GM21619 (cell line): ENCODE results near the gene FST.
A peak's percentile ranks its signal among the peaks of the same experiment; 100 is the strongest.

Experiments used
- ATAC-seq: cut with Tn5 transposase; IDR thresholded peaks from one replicate; pipeline ENCODE4 v1.9.1; 2021; ENCODE audit not compliant: unreplicated experiment

FST gene

GRCh38 chr5:53473633-53474032, 6.8 kb upstream of the FST start:
- no peak for ATAC-seq

DNA sequence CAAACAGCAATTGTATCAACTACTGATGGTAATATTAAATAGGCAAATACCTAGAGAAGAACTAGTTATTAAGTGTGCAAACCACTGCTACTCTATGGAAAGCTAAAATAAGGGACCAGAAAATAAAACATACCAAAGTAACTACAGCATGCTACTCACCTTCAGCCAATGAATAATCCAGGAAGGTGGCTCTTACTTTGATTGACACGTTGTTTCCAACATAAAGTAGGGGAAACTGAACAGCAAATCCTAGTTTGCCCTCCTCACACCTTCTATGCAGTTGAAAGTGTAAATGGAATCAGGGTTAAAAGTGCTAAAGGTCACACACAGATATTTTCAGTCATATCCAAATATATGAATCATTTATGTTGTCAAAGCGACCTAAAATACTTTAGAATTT, 5.1 kb upstream of the FST start:
- no peak for ATAC-seq

- no peak for ATAC-seq
Measured at GRCh38 chr5:53476019-53476418, 4.4 kb upstream of the FST start.

GRCh38 chr5:53476531-53477480, 3.6 kb upstream of the FST start:
- no peak for ATAC-seq

GRCh38 chr5:53478411-53479044, 1.9 kb upstream of the FST start:
- ATAC-seq, result no peak

DNA sequence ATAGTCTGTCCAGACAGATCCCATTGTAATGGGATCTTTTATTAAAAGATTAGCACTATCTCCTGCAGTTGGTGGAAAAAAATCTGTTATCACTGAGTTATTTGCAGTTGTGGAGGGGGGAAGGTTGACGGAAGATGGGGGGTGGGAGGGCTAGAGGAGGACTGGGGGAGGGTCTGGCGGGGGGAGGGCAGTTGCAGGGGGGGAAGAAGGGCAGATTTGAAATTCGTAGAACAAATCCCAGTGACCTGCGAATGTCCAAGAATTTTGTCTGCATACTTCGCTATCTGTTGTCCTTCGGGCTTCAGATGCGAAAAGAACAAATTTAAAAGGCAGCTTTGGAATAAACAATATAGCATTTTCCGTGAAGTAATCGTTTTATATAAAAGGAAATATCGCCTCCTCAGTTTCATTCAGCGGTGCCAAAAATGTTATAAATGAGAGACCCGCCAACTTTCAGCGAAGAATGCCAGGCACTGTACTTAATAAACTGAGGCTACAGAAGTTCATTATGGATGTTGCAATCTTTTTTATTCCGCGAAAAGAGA, 1.3 kb upstream of the FST start:
- ATAC-seq, result no peak

DNA sequence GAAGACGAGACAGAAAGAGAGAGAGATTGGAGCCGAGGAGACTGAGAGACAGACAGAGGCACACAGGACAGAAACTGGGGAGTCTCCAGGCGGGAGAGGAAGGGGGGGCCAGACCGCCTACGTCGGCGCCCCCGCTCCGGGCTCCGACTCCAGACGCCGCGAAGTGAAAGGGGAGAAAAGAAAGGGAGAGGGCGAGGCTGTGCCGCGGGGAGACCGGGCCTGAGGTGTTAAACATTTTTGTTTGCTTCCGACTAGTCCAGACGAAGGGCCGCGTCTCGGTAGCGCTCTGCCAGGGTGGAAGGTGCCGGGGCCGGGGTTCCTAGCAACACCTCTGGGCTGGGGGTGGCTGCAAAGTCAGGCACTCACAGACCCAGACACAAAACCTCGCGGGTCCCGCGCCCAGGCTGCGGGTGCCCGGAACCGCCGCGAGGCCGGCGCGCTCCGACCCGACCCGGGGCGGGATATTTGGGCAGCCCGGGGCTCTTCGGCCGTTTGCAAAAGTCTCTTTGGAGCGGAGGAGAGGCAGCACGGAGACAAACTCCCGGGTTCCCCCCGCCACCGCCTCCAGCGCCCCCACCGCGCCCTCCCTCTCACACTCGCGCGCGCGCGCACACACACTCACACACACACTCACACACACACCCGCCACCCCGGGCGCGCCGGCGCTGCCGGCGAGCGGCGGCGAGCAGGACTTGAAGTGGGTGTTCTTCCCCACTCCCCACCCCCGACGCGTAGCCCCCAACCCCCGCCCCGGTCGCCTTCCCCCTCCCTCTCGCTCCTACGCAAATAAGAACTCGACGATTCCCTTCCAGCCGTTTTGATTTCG, 626 bp upstream of the FST start:
- ATAC-seq, result no peak

GRCh38 chr5:53481159-53481886, 894 bp downstream of the FST start:
- ATAC-seq, result no peak

GRCh38 chr5:53481887-53482716, 1.7 kb downstream of the FST start:
- ATAC-seq, result peak; percentile 63

DNA sequence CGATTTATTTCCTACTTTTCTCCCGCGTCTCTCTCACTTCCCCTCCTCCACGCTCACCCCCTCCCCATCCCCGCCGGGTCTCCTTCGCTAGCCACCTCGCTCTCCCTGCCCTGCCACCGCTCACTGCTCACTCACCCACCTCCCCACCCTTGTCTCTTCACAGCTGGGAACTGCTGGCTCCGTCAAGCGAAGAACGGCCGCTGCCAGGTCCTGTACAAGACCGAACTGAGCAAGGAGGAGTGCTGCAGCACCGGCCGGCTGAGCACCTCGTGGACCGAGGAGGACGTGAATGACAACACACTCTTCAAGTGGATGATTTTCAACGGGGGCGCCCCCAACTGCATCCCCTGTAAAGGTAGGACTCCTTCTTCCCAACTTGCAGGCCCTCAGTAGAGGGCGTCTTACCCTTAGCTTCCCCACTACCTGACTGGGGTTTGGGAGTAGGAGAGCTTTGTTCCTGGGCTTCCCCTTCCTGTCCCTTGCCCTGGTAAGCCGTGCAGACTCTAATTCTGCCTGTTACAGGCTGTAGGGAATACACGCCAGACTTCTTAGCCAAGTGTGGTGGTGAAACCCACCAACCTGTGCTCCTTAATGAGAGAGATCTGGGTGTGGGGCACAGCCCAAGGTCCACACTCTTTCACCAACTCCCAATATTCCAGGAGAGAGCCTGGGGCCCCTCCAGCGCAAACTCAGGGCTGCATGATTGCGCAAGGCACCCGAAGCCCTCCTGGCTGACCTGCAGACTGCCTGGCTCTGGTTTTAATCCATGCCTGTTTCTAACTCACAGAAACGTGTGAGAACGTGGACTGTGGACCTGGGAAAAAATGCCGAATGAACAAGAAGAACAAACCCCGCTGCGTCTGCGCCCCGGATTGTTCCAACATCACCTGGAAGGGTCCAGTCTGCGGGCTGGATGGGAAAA, 2.5 kb downstream of the FST start:
- ATAC-seq, result no peak

DNA sequence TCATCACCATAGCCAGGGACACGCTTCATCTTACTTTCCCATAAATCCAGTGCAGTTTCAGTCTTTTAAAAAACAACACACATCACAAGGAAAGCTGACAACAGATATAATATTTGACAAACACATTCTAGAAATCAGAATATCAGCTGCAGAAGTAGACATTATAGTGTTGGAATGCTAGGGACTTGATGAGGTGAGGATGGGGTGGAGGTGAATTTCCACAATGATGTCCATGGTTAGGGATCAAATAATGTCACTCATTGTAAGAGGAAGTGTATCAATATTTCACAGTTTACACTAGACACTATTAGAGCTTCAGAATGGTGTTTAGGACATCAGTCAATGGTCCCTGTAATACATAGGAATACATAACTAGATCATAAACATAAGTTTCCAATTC, 7.0 kb downstream of the FST start:
- no peak for ATAC-seq

DNA sequence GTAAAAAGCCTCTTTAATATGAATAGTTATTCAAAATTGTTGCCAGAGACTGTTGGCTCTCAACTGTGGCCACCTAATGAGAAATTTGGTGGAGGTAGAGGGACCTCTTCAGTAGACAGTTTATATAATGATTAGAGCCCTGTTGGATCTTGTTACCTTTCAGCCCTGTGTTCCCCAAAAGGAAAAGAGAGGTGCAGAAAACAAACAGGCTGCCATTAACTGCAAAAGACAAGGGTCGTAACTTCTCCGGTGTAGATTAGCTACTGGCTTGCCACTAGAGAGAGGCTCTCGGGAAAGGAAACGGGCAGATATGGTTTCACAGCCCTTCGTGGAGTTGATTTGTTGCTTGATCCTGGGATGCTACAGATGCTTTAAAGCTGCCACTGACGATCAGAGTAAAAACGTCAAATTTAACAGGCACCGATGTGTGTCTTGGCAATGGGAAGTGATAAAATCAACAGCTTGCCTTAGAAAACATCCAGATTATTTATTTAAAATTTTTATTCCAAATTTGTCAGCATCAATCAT, 7.8 kb downstream of the FST start:
- ATAC-seq, result no peak

- ATAC-seq, result no peak
Measured at GRCh38 chr5:53490747-53491146, 10.3 kb downstream of the FST start.

DNA sequence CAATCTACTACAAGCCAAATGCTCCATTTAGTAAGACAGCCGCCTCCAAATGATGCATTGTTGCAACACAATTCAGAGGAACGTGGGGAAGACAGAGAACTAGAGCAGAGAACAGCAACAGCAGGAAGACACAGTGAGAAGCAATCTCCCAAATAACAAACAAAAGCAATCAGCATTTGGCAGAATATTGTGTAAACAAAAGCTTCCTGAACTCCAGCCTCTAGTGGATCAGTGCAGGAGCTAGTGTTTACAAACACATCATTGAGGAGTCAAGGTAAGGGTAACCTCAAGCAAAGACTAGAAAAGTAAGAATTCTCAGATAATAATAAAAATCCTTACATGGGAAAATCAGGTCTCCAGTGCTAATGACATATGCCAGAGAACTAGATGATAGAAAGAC, 20.6 kb downstream of the FST start:
- ATAC-seq, result no peak

DNA sequence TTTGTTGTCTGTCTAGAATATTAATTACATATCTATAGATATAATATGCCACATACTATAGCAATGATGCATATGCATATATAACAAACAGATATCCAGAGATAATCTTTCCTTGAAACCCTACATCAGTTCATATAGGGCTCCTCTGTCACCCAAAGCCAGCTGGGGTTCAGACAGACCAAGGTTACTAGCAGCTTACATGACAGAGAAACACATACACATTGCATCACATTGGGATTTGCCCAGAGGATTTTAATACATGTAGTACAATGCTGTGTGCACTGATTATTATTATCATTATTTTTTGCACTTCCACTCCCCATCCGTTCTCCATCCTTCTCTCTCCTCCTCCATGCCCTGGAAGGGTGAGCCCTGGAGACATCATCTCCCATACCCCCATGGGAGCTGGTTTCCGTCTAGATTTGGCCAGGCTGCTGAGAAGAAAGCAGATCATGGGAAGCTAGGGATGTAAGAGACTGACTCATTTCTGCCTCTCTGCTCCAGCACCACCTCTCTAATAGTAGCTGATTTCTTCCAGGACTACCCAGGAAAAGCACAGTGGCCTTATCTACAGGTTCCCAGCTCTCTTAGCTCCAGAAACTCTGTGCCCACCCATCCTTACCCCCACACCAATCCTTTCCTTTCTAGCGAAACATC, 23.3 kb downstream of the FST start:
- no peak for ATAC-seq

- ATAC-seq, result no peak
Measured at GRCh38 chr5:53507013-53507412, 26.6 kb downstream of the FST start.

GRCh38 chr5:53508125-53508524, 27.7 kb downstream of the FST start:
- ATAC-seq, result no peak

- ATAC-seq, result no peak
Measured at GRCh38 chr5:53512539-53512938, 32.1 kb downstream of the FST start.
